GM12872 (cell line): ENCODE data around the gene C13orf46.

ENCODE experiments used
- TF ChIP-seq, protein P1 (sequence below): IDR thresholded peaks from 3 replicates; pipeline ENCODE4 v1.5.1; 2011; ENCODE audit warnings: low read depth, mild to moderate bottlenecking, low read length, moderate library complexity; ENCODE audit not compliant: insufficient read depth

C13orf46 gene

DNA sequence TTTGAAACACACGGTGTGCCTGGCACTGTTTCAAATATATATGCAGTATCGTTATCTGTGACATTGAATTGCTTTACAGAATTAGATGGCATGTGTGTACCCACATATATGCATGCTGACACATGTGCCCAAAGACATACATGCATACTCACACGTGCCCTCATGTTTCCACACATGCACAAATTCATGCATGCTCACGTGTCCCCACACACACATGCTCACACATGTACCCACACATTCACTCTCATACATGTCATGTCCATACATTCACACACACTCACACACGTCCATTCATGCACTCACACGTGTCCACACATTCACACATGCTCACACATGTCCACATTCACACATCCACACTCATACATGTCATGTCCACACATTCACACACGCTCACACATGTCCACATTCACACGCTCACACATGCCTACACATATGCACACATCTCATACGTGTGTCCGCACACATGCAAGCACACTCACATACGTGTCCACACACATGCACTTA, 17.9 kb upstream of the C13orf46 start:
- TF ChIP-seq, protein P1, sequence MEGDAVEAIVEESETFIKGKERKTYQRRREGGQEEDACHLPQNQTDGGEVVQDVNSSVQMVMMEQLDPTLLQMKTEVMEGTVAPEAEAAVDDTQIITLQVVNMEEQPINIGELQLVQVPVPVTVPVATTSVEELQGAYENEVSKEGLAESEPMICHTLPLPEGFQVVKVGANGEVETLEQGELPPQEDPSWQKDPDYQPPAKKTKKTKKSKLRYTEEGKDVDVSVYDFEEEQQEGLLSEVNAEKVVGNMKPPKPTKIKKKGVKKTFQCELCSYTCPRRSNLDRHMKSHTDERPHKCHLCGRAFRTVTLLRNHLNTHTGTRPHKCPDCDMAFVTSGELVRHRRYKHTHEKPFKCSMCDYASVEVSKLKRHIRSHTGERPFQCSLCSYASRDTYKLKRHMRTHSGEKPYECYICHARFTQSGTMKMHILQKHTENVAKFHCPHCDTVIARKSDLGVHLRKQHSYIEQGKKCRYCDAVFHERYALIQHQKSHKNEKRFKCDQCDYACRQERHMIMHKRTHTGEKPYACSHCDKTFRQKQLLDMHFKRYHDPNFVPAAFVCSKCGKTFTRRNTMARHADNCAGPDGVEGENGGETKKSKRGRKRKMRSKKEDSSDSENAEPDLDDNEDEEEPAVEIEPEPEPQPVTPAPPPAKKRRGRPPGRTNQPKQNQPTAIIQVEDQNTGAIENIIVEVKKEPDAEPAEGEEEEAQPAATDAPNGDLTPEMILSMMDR = no peak

DNA sequence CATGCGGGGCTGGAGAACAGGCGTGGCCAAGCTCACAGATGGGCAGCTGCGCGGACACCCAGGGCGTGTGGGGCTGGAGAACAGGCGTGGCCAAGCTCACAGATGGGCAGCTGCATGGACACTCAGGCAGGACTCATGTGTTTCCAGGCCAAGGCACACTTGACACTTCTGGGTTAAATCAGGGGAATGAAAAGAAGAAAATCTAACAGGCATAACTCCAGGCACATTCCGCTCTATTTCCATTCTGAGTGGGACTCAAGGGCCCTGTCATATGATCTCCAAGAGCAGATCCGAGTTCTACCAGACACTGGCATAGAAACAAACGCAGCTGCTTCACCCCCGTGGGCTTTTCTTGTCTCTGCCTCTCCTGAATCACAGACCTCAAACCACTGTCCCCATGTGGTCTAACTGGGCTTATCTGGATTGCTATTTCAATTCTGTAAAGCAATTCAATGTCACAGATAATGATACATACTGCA, 17.4 kb upstream of the C13orf46 start:
- TF ChIP-seq, protein P1 = no peak

DNA sequence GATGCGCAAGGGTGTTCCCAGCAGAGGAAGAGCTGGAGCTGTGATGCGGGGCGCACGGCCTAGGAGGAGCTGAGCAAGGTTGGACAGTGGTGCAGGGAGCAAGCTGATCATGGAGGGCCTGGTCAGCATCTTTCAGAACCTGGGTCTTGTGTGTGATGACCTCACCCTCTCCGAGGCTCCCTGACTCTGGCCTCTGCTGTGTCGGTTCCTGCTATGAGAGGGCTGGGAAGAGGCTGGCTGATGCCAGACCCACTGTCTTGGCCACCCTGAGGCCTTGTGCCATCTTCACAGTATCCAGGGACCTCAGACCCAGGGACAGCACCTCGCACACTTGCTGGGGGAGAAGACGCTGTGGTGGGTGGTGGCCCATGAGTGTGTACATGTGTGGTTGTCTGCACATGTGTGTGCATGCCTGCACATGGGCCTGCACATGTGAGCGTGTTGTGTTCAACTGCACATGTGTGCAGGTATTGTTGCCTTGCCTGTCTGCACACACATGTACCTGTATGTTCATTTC, 16.5 kb upstream of the C13orf46 start:
- TF ChIP-seq, protein P1 = no peak

DNA sequence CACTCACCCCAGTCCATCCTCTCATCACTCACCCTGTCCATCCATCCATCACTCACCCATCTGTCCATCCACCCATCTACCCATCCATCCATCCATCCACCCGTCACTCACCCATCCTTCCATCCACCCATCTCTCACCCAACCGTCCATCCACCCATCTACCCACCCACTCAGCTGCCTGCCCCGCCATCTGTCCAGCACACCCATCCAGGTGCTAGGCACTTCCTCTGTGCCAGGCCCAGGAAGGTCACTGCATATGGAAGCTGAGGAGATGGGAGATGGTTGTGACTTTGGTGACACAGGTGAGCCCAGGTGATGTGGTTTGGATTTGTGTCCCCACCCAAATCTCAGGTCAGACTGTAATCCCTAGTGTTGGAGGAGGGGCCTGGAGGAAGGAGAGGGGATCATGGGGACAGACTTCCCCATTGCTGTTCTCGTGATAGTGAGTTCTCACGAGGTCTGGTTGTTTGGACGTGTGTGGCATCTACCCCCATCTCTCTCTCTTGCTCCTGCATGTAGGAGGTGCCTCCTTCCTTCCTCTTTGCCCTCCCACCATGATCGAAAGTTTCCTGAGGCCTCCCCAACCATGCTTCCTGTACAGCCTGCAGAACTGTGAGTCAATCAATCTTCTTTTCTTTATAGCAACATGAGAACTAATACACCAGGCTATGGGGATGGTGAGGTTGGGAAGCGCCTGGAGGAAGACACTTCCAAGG, 15.9 kb upstream of the C13orf46 start:
- TF ChIP-seq, protein P1 = no peak

DNA sequence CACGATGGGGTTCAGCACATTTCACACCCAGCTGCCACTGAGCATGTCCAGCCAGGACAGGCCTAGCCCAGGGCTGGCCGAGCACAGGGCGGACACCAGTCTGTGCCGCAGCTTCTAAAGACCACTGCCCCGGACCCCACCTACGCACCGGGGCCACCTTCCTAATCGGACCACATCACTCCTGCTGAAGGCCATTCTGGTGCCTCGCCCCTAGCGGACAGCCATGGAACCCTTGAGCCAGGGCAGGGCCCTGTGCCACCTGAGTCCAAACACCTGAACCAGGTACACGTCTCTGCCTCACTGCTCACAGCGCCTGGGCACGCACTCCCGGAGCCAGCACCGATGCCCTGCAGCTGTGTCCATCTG, 8.4 kb upstream of the C13orf46 start:
- TF ChIP-seq, protein P1 = no peak

DNA sequence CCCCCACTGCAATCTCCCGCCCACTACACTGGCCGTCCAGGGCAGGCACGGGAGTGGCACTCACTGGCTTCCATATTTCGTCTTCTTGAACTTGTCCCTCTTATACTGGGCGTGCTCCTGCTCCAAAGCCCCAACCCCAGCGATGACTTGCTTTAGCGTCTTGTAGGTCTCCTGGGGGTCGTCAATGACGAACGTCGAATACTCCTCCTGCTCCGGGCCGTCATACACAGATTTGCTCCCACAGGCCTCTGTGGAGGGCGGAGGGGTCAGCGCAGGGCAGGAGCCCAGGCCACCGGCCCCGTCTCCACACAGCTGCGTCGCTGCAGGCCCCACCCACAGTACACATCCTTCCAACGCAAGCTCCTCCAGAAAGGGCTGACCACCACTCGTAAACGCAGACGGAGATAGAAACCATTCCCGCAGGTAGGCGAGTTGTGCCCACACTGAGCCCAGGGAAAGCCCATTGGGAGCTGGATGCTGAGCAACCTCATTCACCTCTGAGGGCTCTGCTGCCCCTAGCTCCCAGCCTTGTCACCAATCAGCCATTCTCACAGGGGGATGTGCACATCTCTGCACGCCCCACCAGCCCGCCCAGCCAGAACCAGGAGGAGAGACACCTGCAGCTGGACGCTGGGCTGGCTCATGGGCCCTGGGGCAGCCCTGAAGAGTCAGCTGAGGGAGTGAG, 7.9 kb upstream of the C13orf46 start:
- TF ChIP-seq, protein P1 = no peak

DNA sequence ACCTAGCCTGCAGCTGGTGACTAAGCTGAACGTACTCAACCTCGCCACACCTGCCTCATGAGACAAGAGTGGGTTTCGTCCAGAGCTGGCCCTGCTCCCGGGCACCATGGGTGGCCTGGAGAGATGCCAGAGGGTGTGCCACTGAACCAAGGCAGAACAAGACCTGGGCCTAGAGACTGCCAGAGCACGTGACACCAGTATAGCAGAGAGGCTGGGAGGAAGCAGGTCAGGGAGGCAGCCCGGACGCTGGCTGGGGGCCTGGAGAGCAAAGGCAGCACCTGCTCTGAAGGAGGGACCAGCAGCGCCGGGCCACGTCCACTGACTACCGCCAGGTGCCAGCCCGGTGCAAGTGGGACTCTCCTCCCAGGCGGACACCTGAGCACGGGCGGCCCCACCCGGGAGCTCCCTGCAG, 7.3 kb upstream of the C13orf46 start:
- TF ChIP-seq, protein P1 = no peak
